GM18907 (cell line): ENCODE results near the gene NDUFB10.
"Not testable (repeated sequence)": the region's sequence is repeated elsewhere in the genome, so short reads cannot be mapped to it uniquely, and the experiment has no call there.

ENCODE experiments used
- ATAC-seq: cut with Tn5 transposase; IDR thresholded peaks from one replicate; pipeline ENCODE4 v1.9.1; 2021; ENCODE audit warnings: mild to moderate bottlenecking, moderate library complexity; ENCODE audit not compliant: unreplicated experiment

NDUFB10 gene

GRCh38 chr16:1959269-1960039 is at the start of gene NDUFB10:
Gene NDUFB10, plus strand, starts transcription at chr16:1959538. Its CDS starts 87 bp downstream, at chr16:1959625.
- peak; percentile 75 for ATAC-seq

GRCh38 chr16:1909561-1910231 is 49.6 kb upstream of the NDUFB10 start:
- ATAC-seq = no peak

- no peak for ATAC-seq
Observed at GRCh38 chr16:1911467-1912214, 47.7 kb upstream of the NDUFB10 start.

- ATAC-seq = no peak
Observed at GRCh38 chr16:1912215-1912543, 47.2 kb upstream of the NDUFB10 start.

- no peak for ATAC-seq
Observed at GRCh38 chr16:1913327-1914083, 45.8 kb upstream of the NDUFB10 start.

- ATAC-seq = no peak
Observed at GRCh38 chr16:1914084-1914608, 45.2 kb upstream of the NDUFB10 start.

- no peak for ATAC-seq
Observed at GRCh38 chr16:1914988-1915387, 44.4 kb upstream of the NDUFB10 start.

GRCh38 chr16:1915732-1916639 is 43.4 kb upstream of the NDUFB10 start:
- no peak for ATAC-seq

- no peak for ATAC-seq
Observed at GRCh38 chr16:1916640-1916990, 42.7 kb upstream of the NDUFB10 start.

GRCh38 chr16:1917056-1917664 is 42.2 kb upstream of the NDUFB10 start:
- ATAC-seq = no peak

- ATAC-seq = no peak
Observed at GRCh38 chr16:1917665-1918350, 41.5 kb upstream of the NDUFB10 start.

- no peak for ATAC-seq
Observed at GRCh38 chr16:1918351-1919326, 40.7 kb upstream of the NDUFB10 start, which contains the start of gene HS3ST6. Gene HS3ST6, minus strand, starts transcription at chr16:1918415. Its CDS starts 92 bp downstream, at chr16:1918323.

GRCh38 chr16:1919327-1919998 is 39.9 kb upstream of the NDUFB10 start:
- ATAC-seq = no peak

- ATAC-seq = not testable (repeated sequence)
Observed at GRCh38 chr16:1920122-1920521, 39.2 kb upstream of the NDUFB10 start.

- ATAC-seq = no peak
Observed at GRCh38 chr16:1920727-1921171, 38.6 kb upstream of the NDUFB10 start.

- no peak for ATAC-seq
Observed at GRCh38 chr16:1922357-1922756, 37.0 kb upstream of the NDUFB10 start.
